A172 (cell line): ENCODE measurements around the gene SLFN12. TPM values are rescaled to one million over a fixed set of nuclear protein-coding genes. Genes with fewer than 3 reads are reported as not detected.
"Not testable (repeated sequence)": the region's sequence is repeated elsewhere in the genome, so short reads cannot be mapped to it uniquely, and the experiment has no call there.

Experiments
- DNase-seq: peaks from one replicate; pipeline ENCODE4 v3.0.0-alpha.2; 2015; ENCODE audit warnings: low spot score
- total RNA-seq: library from RNA; depleted of rRNA; stranded (reverse); fragments of >200 nt; shearing (Covaris generic); gene quantifications from 2 replicates; pipeline ENCODE4 v1.2.3, GENCODE V29; 2014; rRNA removed

The SLFN12 gene
- total RNA-seq, result 37.4 and 47.9 TPM in 2 replicates

GRCh38 chr17:35432176-35433074, at the start of gene SLFN12:
SLFN12 (minus strand) TSS chr17:35432500; CDS start chr17:35423028, 9,472 bp downstream.
- DNase-seq, result peak; percentile 96

DNA sequence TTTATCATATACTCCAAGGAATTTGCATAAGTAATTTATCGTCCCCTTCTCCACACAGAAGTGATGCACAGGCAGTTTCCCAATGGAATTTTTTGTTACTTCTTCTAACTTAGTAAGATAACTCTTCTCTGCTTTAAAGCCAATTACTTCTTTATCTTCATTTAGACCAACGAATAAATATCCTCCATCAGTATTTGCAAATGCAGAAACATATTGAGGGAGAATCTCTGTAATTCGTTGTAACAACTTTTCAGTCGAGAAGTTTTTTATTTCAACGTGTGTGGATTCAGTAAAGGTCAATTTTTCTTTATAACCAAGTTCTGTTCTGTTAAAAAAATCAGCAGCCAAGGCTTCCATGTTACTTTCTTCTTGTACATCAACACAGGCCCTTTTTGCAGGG, 47.0 kb upstream of the SLFN12 start:
- no peak for DNase-seq

DNA sequence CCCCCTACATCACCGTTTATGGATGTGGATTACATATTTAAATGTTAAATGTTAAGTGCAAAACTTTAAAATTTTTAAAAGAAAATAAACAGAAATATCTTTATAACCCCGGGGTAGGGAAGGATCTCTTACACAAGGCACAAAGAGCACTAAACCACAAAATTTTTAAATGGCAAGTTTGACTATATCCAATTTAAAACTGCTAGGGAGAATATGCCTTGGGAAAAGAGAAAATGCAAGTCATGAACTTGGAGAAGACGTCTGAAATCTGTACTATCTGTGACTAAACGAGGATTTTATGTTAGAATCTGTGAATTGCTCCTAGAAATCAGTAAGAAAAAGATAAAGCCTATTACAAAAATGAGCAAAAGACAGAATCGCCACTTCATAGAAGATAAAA, 44.9 kb upstream of the SLFN12 start:
- DNase-seq, result no peak

GRCh38 chr17:35476283-35476820, 44.1 kb upstream of the SLFN12 start:
- no peak for DNase-seq

DNA sequence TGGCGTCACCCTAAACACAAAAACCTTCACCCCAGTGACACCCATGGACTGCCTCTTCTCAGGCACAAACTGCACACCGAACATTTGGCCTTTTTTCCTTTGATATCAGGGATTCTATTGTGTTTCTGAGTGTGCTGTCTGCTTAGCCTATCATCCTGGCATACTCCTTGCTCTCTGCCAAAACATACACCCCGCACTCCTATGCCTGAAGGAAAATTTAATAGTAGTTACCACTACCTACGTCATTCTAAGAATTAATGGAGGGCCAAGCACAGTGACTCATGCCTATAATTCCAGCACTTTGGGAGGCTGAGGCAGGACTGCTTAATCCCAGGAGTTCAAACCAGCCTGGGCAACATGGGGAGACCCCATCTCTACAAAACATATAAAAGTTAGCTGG, 36.2 kb upstream of the SLFN12 start:
- no peak for DNase-seq

- no peak for DNase-seq
Measured at GRCh38 chr17:35467824-35468223, 35.5 kb upstream of the SLFN12 start.

DNA sequence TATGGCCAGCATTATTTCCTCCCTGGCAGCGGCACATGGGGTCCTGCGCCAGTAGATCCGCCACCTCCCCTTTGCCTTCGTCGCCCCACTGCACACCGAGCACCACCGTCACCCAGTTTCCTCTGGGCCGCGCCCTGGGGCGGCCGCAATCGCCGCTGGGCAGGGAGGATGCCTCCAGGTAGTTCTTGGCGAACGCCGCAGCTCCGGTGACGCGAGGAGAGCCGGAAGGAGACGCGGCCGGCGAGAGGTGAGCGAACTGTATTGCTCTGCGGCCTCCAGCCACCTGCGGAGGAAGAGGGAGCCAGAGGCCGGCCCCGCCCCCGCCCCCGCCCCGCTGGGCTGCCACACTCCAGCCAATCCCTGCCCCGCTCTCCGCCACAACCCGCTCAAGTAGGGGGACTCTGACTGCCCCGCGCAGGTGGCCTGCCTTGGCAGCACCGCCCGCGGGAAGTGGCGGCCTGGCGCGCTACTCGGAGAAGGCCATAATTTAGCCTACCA, 28.1 kb upstream of the SLFN12 start:
- DNase-seq, result peak; percentile 43

DNA sequence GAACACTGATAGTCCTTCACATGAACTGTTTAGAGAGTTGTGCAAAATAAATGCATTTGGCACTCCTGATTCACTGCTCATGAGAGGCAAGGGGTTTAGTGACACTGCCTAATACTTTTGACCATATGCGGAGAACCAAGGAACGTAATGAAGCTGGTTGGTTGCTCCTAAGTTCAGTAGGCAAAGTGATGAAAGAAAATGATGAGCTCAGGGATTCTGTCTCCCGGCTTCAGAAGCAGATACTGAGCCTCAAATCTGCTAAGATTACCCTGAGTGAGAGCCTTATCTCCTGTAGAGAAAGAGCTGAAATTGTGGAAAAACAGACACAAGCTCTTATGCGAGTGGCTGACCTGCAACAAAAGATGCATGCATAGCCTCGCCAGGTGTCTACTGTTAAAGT, 21.7 kb upstream of the SLFN12 start:
- not testable (repeated sequence) for DNase-seq

DNA sequence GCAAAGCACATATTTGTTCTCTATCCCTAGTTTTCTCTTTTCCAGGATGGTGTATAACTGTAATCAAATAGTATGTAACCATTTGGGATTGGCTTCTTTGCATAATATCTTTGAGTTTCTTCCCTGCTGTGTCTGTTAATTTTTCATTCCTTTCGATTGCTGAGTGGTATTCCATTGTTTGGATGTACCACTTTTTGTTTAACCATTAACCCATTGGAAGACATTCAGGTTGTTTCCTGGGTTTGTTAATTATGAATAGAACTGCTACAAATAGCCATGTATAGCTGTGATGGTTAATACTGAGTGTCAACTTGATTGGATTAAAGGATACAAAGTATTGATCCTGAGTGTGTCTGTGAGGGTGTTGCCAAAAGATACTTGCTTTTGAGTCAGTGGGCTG, 20.9 kb upstream of the SLFN12 start:
- DNase-seq, result no peak

DNA sequence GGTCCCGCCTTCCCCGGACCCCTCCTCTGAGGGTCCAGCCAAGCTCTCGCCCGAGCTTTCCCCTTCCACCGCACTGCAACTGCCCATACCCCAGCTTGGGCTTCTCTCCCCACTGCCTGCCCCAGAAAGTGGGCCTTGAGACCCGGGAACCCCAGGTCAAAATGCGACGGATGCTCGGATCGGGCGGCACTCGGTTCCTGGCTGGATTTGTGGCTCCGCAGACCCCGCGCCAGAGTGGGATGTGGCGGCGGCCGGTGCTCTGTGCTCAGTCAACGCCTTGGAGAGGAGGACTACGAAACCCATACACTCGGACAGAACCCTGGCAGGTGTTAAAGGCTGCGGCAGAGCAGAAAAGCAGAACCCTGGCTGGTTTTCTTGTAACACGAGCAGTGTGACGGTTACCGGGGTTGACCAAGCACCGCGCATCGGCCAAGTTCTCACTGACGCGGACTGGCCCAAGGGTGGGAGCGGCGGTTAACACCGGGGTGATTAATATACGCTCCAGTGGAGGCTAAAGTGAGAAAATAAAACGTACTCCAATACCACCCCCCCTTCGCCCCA, 17.2 kb upstream of the SLFN12 start:
- no peak for DNase-seq

GRCh38 chr17:35448899-35449227, 16.6 kb upstream of the SLFN12 start:
- no peak for DNase-seq

- DNase-seq, result no peak
Measured at GRCh38 chr17:35448214-35448898, 16.1 kb upstream of the SLFN12 start, which contains the start of gene SLFN13. SLFN13 (minus strand) TSS chr17:35448766; CDS start chr17:35445680, 3,086 bp downstream.

GRCh38 chr17:35447499-35447898, 15.2 kb upstream of the SLFN12 start:
- no peak for DNase-seq

- DNase-seq, result no peak
Measured at GRCh38 chr17:35438433-35438832, 6.1 kb upstream of the SLFN12 start.

DNA sequence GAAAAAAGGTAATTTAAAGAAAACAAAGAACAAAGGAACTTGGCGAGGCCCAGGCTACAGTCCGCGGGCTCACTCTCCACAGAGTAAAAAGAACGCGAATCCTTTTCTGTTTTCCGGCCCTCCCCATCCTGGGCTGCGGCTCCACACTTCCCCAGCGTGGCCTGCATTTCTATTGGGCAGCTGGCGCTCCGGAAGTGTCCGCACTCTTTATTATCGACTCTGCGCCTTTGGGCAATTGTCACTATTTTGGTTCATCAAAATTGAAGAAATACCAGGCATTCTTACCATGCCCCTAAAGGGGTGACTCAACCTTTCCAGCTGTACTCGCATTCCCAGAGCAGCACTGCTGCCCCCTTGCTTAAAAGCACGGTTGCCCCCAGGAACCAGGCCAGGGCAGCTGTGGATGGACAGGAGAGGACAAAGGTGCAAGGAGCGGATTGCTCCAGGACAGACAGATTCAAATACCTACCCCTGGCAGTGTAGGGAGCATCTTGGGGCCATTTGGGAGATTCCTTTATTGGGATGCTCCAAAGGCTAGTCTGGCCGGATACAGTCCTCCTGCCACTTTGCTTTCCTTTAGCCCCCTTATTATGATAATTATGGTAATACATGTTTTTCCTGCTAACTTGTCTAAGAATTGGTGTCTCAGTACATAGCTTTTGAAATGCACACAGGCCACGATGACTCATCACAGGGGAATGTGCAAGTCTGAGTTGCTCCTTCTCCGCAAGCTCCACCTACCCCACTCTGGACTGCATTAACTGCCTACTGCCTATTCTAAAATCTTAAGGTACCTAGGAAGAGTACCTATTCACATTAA, 985 bp upstream of the SLFN12 start:
- peak; percentile 99 for DNase-seq

GRCh38 chr17:35429702-35430101, 2.6 kb downstream of the SLFN12 start:
- no peak for DNase-seq

GRCh38 chr17:35428229-35428628, 4.1 kb downstream of the SLFN12 start:
- no peak for DNase-seq

- DNase-seq, result peak; percentile 67
Measured at GRCh38 chr17:35423761-35424160, 8.5 kb downstream of the SLFN12 start.

DNA sequence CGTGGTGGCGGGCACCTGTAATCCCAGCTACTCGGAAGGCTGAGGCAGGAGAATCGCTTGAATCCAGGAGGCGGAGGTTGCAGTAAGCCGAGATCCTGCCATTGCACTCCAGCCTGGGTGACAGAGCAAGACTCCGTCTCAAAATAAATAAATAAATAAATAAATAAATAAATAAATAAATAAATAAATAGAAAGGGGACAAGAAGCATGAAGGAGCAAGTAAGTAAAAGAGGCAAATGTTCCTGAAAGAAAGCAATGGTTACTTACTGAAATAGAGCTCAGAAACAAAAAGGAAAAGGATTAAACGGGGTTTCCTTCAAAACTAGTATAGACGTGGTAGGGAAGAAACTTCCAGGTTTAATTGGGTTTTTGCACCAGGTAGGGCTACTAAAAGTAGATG, 11.2 kb downstream of the SLFN12 start:
- DNase-seq, result not testable (repeated sequence)

- no peak for DNase-seq
Measured at GRCh38 chr17:35416659-35417058, 15.6 kb downstream of the SLFN12 start.

GRCh38 chr17:35414707-35415106, 17.6 kb downstream of the SLFN12 start:
- DNase-seq, result not testable (repeated sequence)
